Loucy (cell line): Measurements from ENCODE around the gene SGF29.

Experiments used
- CTCF ChIP-seq: fragments of 200-600 bp; sonication (generic); conservative IDR thresholded peaks from 2 replicates; pipeline ENCODE4 v1.5.1; 2014; ENCODE audit warnings: mild to moderate bottlenecking, antibody characterized with exemption, low read length
- EZH2phosphoT487 ChIP-seq: fragments of 200-600 bp; IDR thresholded peaks from 2 replicates; pipeline ENCODE4 v1.6.1; 2018; ENCODE audit warnings: antibody characterized with exemption, mild to moderate bottlenecking, moderate library complexity, borderline replicate concordance

- TF ChIP-seq CTCF (no peak), EZH2phosphoT487 (no peak)
These were observed 8.5 kb downstream of the SGF29 start for GRCh38 chr16:28562199-28562598.
